ENCODE results near the gene MZB1.
"Not testable (repeated sequence)": the region's sequence is repeated elsewhere in the genome, so short reads cannot be mapped to it uniquely, and the experiment has no call there.

GRCh38 chr5:139409116-139409515, 19.4 kb upstream of the MZB1 start:
- not testable (repeated sequence) for TF ChIP-seq EP300, CTCF, POLR2AphosphoS5 (IDR thresholded peaks at IDR 0.05)
